ENCODE measurements around the gene DHX30.
A peak's percentile ranks its signal among the peaks of the same experiment; 100 is the strongest.
"Not testable (repeated sequence)": the region's sequence is repeated elsewhere in the genome, so short reads cannot be mapped to it uniquely, and the experiment has no call there.

DHX30 gene

GRCh38 chr3:47802734-47803479, at the start of gene DHX30:
TSS of gene DHX30 (plus strand) at chr3:47803138. CDS start at chr3:47810684, 7,546 bp downstream.
- peak; percentile 81 for DNase-seq

- no peak for DNase-seq
Measured at GRCh38 chr3:47758261-47759025, 44.5 kb upstream of the DHX30 start.

- not testable (repeated sequence) for DNase-seq
Measured at GRCh38 chr3:47760207-47760606, 42.7 kb upstream of the DHX30 start.

GRCh38 chr3:47761046-47761445, 41.9 kb upstream of the DHX30 start:
- DNase-seq = no peak

- no peak for DNase-seq
Measured at GRCh38 chr3:47762233-47762632, 40.7 kb upstream of the DHX30 start.

- DNase-seq = no peak
Measured at GRCh38 chr3:47766186-47766585, 36.8 kb upstream of the DHX30 start.

GRCh38 chr3:47772047-47772446, 30.9 kb upstream of the DHX30 start:
- no peak for DNase-seq

GRCh38 chr3:47772788-47773187, 30.1 kb upstream of the DHX30 start:
- DNase-seq = no peak

GRCh38 chr3:47778746-47779145, 24.2 kb upstream of the DHX30 start:
- DNase-seq = no peak

GRCh38 chr3:47780741-47781684, 21.9 kb upstream of the DHX30 start:
- peak; percentile 53 for DNase-seq

GRCh38 chr3:47781685-47782445, 21.1 kb upstream of the DHX30 start, which contains the start of gene SMARCC1:
TSS of gene SMARCC1 (minus strand) at chr3:47781893. CDS start at chr3:47781797, 96 bp downstream.
- peak; percentile 95 for DNase-seq

GRCh38 chr3:47782446-47783308, 20.3 kb upstream of the DHX30 start:
- DNase-seq = no peak

- no peak for DNase-seq
Measured at GRCh38 chr3:47783673-47784072, 19.3 kb upstream of the DHX30 start.

GRCh38 chr3:47791193-47791855, 11.6 kb upstream of the DHX30 start:
- DNase-seq = no peak

- DNase-seq = no peak
Measured at GRCh38 chr3:47792699-47793098, 10.2 kb upstream of the DHX30 start.

GRCh38 chr3:47794544-47794943, 8.4 kb upstream of the DHX30 start:
- DNase-seq = no peak

GRCh38 chr3:47799733-47800132, 3.2 kb upstream of the DHX30 start:
- DNase-seq = no peak

GRCh38 chr3:47803480-47804025, 615 bp downstream of the DHX30 start:
- DNase-seq = no peak

GRCh38 chr3:47804577-47804976, 1.6 kb downstream of the DHX30 start:
- DNase-seq = no peak

- no peak for DNase-seq
Measured at GRCh38 chr3:47813551-47814177, 10.7 kb downstream of the DHX30 start.
